ENCODE measurements around the gene OGG1.

The OGG1 gene

GRCh38 chr3:9744162-9744561 lies 5.6 kb upstream of the OGG1 start:
- no peaks in the 10 kb centered on the region for H3K9me3 Mint-ChIP-seq
- H3K27ac Mint-ChIP-seq, result no peak overlapping the region
- no peaks in the 10 kb centered on the region for H3K27me3 Mint-ChIP-seq
- H3K4me3 Mint-ChIP-seq, result no peak overlapping the region
- H3K4me1 Mint-ChIP-seq, result peaks cover 9% of the 10 kb centered on the region
- peaks cover 10% of the 10 kb centered on the region for H3K36me3 Mint-ChIP-seq

- peaks cover 22% of the 10 kb centered on the region for H3K4me1 Mint-ChIP-seq
- H3K27ac Mint-ChIP-seq, result no peak overlapping the region
- no peaks in the 10 kb centered on the region for H3K27me3 Mint-ChIP-seq
- no peaks in the 10 kb centered on the region for H3K9me3 Mint-ChIP-seq
- H3K4me3 Mint-ChIP-seq, result no peak overlapping the region
- peaks cover 3% of the 10 kb centered on the region for H3K36me3 Mint-ChIP-seq
These were observed 4.2 kb upstream of the OGG1 start for GRCh38 chr3:9745521-9745920.

- Mint-ChIP-seq H3K4me1 (peaks cover 30% of the 10 kb centered on the region), H3K9me3 (no peaks in the 10 kb centered on the region), H3K4me3 (no peak overlapping the region), H3K27me3 (no peaks in the 10 kb centered on the region), H3K36me3 (peaks cover 3% of the 10 kb centered on the region), H3K27ac (peak overlapping the region; percentile 46)
These were observed 3.4 kb upstream of the OGG1 start for GRCh38 chr3:9746330-9746729.

- Mint-ChIP-seq H3K27ac (no peak overlapping the region), H3K36me3 (peaks cover 5% of the 10 kb centered on the region), H3K27me3 (no peaks in the 10 kb centered on the region), H3K4me3 (no peak overlapping the region), H3K4me1 (peaks cover 39% of the 10 kb centered on the region), H3K9me3 (no peaks in the 10 kb centered on the region)
These were observed 2.5 kb upstream of the OGG1 start for GRCh38 chr3:9747267-9747666.

GRCh38 chr3:9748031-9748430 lies 1.7 kb upstream of the OGG1 start:
- Mint-ChIP-seq H3K27ac (no peak overlapping the region), H3K4me3 (no peak overlapping the region), H3K9me3 (no peaks in the 10 kb centered on the region), H3K27me3 (no peaks in the 10 kb centered on the region), H3K4me1 (peaks cover 40% of the 10 kb centered on the region), H3K36me3 (peaks cover 5% of the 10 kb centered on the region)

- peaks cover 5% of the 10 kb centered on the region for H3K36me3 Mint-ChIP-seq
These were observed 482 bp upstream of the OGG1 start for GRCh38 chr3:9749296-9749644.

GRCh38 chr3:9750556-9751411 lies 1.0 kb downstream of the OGG1 start:
- Mint-ChIP-seq H3K27ac (peak overlapping the region; percentile 88), H3K9me3 (no peaks in the 10 kb centered on the region), H3K36me3 (peaks cover 5% of the 10 kb centered on the region), H3K4me3 (peak overlapping the region; percentile 95), H3K4me1 (peaks cover 49% of the 10 kb centered on the region), H3K27me3 (no peaks in the 10 kb centered on the region)

More at GRCh38 chr3:9749296-9749644, 482 bp upstream of the OGG1 start:
- Mint-ChIP-seq H3K4me1 (peaks cover 43% of the 10 kb centered on the region), H3K27ac (peak overlapping the region; percentile 90), H3K9me3 (no peaks in the 10 kb centered on the region), H3K27me3 (no peaks in the 10 kb centered on the region), H3K4me3 (peak overlapping the region; percentile 95)

GRCh38 chr3:9754678-9755077 lies 4.9 kb downstream of the OGG1 start:
- H3K27me3 Mint-ChIP-seq, result no peaks in the 10 kb centered on the region
- H3K9me3 Mint-ChIP-seq, result no peaks in the 10 kb centered on the region
- peaks cover 16% of the 10 kb centered on the region for H3K36me3 Mint-ChIP-seq
- no peak overlapping the region for H3K4me3 Mint-ChIP-seq
- H3K4me1 Mint-ChIP-seq, result peaks cover 35% of the 10 kb centered on the region
- H3K27ac Mint-ChIP-seq, result no peak overlapping the region

- Mint-ChIP-seq H3K4me3 (no peak overlapping the region), H3K27me3 (no peaks in the 10 kb centered on the region), H3K4me1 (peaks cover 12% of the 10 kb centered on the region), H3K9me3 (no peaks in the 10 kb centered on the region), H3K36me3 (peaks cover 18% of the 10 kb centered on the region), H3K27ac (peak overlapping the region; percentile 17)
These were observed 7.7 kb downstream of the OGG1 start for GRCh38 chr3:9757427-9757826.

GRCh38 chr3:9760779-9761505 lies 11.2 kb downstream of the OGG1 start:
- Mint-ChIP-seq H3K27ac (no peak overlapping the region), H3K36me3 (peaks cover 18% of the 10 kb centered on the region), H3K9me3 (no peaks in the 10 kb centered on the region), H3K27me3 (no peaks in the 10 kb centered on the region), H3K4me3 (no peak overlapping the region), H3K4me1 (peaks cover 3% of the 10 kb centered on the region)

- Mint-ChIP-seq H3K4me3 (no peak overlapping the region), H3K9me3 (no peaks in the 10 kb centered on the region), H3K4me1 (peaks cover 6% of the 10 kb centered on the region), H3K27ac (no peak overlapping the region), H3K36me3 (peaks cover 12% of the 10 kb centered on the region), H3K27me3 (no peaks in the 10 kb centered on the region)
These were observed 12.2 kb downstream of the OGG1 start for GRCh38 chr3:9761919-9762318.

GRCh38 chr3:9762871-9763270 lies 13.1 kb downstream of the OGG1 start:
- Mint-ChIP-seq H3K36me3 (peaks cover 10% of the 10 kb centered on the region), H3K4me1 (peaks cover 16% of the 10 kb centered on the region), H3K27me3 (no peaks in the 10 kb centered on the region), H3K9me3 (no peaks in the 10 kb centered on the region), H3K27ac (no peak overlapping the region), H3K4me3 (no peak overlapping the region)

- peaks cover 27% of the 10 kb centered on the region for H3K4me1 Mint-ChIP-seq
- no peaks in the 10 kb centered on the region for H3K9me3 Mint-ChIP-seq
- H3K27ac Mint-ChIP-seq, result no peak overlapping the region
- peaks cover 2% of the 10 kb centered on the region for H3K36me3 Mint-ChIP-seq
- H3K27me3 Mint-ChIP-seq, result no peaks in the 10 kb centered on the region
- H3K4me3 Mint-ChIP-seq, result no peak overlapping the region
These were observed 16.1 kb downstream of the OGG1 start for GRCh38 chr3:9765865-9766264.

GRCh38 chr3:9767418-9767817 lies 17.7 kb downstream of the OGG1 start:
- H3K4me3 Mint-ChIP-seq, result no peak overlapping the region
- H3K9me3 Mint-ChIP-seq, result no peaks in the 10 kb centered on the region
- H3K36me3 Mint-ChIP-seq, result no peaks in the 10 kb centered on the region
- H3K27me3 Mint-ChIP-seq, result no peaks in the 10 kb centered on the region
- H3K27ac Mint-ChIP-seq, result peak overlapping the region; percentile 46
- H3K4me1 Mint-ChIP-seq, result peaks cover 29% of the 10 kb centered on the region

- peaks cover 29% of the 10 kb centered on the region for H3K4me1 Mint-ChIP-seq
- no peaks in the 10 kb centered on the region for H3K27me3 Mint-ChIP-seq
- no peaks in the 10 kb centered on the region for H3K9me3 Mint-ChIP-seq
- no peaks in the 10 kb centered on the region for H3K36me3 Mint-ChIP-seq
- H3K4me3 Mint-ChIP-seq, result peak overlapping the region; percentile 71
- peak overlapping the region; percentile 17 for H3K27ac Mint-ChIP-seq
These were observed 18.5 kb downstream of the OGG1 start for GRCh38 chr3:9768141-9768775.

- no peaks in the 10 kb centered on the region for H3K27me3 Mint-ChIP-seq
- no peak overlapping the region for H3K27ac Mint-ChIP-seq
- peak overlapping the region; percentile 71 for H3K4me3 Mint-ChIP-seq
- peaks cover 29% of the 10 kb centered on the region for H3K4me1 Mint-ChIP-seq
- no peaks in the 10 kb centered on the region for H3K9me3 Mint-ChIP-seq
- no peaks in the 10 kb centered on the region for H3K36me3 Mint-ChIP-seq
These were observed 19.3 kb downstream of the OGG1 start for GRCh38 chr3:9769012-9769411.
